OCI-LY3 (cell line): ENCODE measurements around the gene TNK2.

ENCODE experiments used
- CTCF ChIP-seq: fragments of 200-600, 300-600 bp; sonication (generic); IDR thresholded peaks from 2 replicates; pipeline ENCODE4 v1.5.1; 2014; ENCODE audit warnings: antibody characterized with exemption, low read length, low read depth
- EZH2phosphoT487 ChIP-seq: fragments of 200-600 bp; shearing (Covaris generic); IDR thresholded peaks from 2 replicates; pipeline ENCODE4 v1.6.1; 2018; ENCODE audit warnings: antibody characterized with exemption, mixed run types, low read depth

DNA sequence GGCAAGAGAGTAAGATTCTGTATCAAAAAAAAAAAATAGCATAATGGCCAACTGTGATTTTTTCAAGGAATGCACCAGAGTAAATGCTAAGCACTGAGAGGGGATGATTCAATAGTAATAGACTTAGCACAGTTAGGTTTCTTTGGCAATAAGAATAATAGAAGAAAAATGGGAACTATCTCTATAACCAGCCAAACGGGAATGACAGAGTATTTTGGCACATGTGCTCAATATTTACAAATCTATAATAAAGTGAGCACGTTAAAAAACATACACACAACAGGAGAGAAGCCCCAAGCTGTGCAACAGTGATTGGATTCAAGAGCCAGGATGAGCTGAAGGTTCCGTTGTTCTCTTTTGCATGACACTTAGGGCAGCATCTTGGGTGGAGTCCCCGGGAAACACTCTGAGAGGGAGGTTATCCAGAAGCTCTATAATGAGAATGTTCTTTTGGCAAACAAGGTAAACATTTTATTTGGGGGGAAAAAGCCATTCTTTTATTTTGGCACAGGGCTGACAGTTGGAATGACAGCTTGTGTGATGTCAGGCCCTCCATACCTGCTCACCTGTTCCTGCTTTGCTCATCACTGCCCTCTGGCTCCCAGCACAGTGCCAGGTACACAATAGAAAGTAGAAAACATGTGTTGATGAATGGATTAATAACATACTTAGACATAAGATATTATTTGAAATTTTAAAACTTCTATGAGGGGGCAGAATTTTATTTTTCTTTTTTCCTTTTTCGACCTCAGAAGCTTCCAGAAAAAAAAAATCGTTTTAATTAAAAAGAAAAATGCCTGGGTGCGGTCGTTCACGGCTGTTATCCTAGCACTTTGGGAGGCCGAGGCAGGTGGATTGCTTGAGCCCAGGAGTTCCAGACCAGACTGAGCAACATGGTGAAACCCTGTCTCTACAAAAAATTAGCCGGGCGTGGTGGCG, 52.6 kb downstream of the TNK2 start:
- TF ChIP-seq CTCF (no peak; the same call in 1 of the 2 replicates), EZH2phosphoT487 (no peak)
